HepG2 (cell line): ENCODE results near the gene GALNT16. TPM values are rescaled to one million over a fixed set of nuclear protein-coding genes. Genes with fewer than 3 reads are reported as not detected.

ENCODE experiments used
- ATAC-seq: fragments of 200-7000 bp; cut with Tn5 transposase; 3 replicates; pipeline ENCODE4 v1.9.1; 2020; ENCODE audit warnings: mild to moderate bottlenecking, moderate library complexity
- BruUV-seq: library from RNA; stranded (reverse); fragments of 400-500 nt; replicated peaks from 2 replicates; lab custom pipeline; 2021; lab: Mats Ljungman, UMichigan
- CTCF ChIA-PET: fragments of 300-600 bp; formaldehyde crosslinking; extraction: SDS; loops from one replicate; lab custom pipeline; 2021; ENCODE audit warnings: low total read pairs, inconsistent platforms, low intra/inter-chr PET ratio; lab: Yijun Ruan, JAX
- POLR2A ChIA-PET: fragments of 350-600 bp; sonication (Branson Sonifier 250); formaldehyde crosslinking; loops from one replicate; lab custom pipeline; 2020; ENCODE audit warnings: antibody characterized with exemption, inconsistent platforms; lab: Yijun Ruan, JAX
- DNase-seq: peaks from one replicate; pipeline ENCODE4 v3.0.0-alpha.2; 2015; ENCODE audit warnings: low spot score
- FAIRE-seq: peaks from 3 replicates; lab custom pipeline; 2011; peaks lifted over from hg19 to GRCh38; lab: Jason Lieb, UNC
- H2AFZ ChIP-seq: one replicate; pipeline ENCODE4 v1.6.1; 2011; ENCODE audit warnings: low read length, inconsistent platforms
- H3K27ac ChIP-seq: fragments of 300-600 bp; 3 replicates; pipeline ENCODE4 v1.8.0; 2011; ENCODE audit warnings: mixed run types, mild to moderate bottlenecking, mixed read lengths, low read length, inconsistent platforms; ENCODE audit not compliant: insufficient read depth; ENCODE audit errors: extremely low read length
- H3K27me3 ChIP-seq, 2 experiments: fragments of 200-600 bp in 1 of 2; 2 replicates in 1 of 2; 3 replicates in 1 of 2; pipeline versions ENCODE4 v1.6.0 to v1.8.0; 2011; ENCODE audit warnings: low read length in 2 of 2, mild to moderate bottlenecking in 2 of 2, moderate library complexity in 2 of 2, inconsistent platforms in 1 of 2; ENCODE audit not compliant: insufficient read depth in 2 of 2, control insufficient read depth in 1 of 2
- H3K36me3 ChIP-seq, 2 experiments: fragments of 200-600 bp in 1 of 2; replicated peaks in 1 of 2; 2 replicates in 1 of 2; 3 replicates in 1 of 2; pipeline versions ENCODE4 v1.5.1 to v1.8.0; 2011; ENCODE audit warnings: low read length in 2 of 2, inconsistent platforms in 1 of 2; ENCODE audit not compliant: insufficient read depth in 2 of 2, control insufficient read depth in 1 of 2
- H3K4me1 ChIP-seq: 2 replicates; pipeline ENCODE4 v1.5.1; 2012; ENCODE audit warnings: low read length, inconsistent platforms; ENCODE audit not compliant: insufficient read depth
- H3K4me2 ChIP-seq: 2 replicates; pipeline ENCODE4 v1.6.0; 2011; ENCODE audit warnings: low read depth, low read length, inconsistent platforms
- H3K4me3 ChIP-seq, 3 experiments: fragments of 200-600 bp in 1 of 3; sonication (generic), shearing (Covaris generic) in 1 of 3; replicated peaks in 1 of 3; 2 replicates each; pipeline ENCODE4 v1.5.1; 2011 to 2016; ENCODE audit warnings: low read length in 3 of 3, inconsistent platforms in 2 of 3, low read depth in 2 of 3, mild to moderate bottlenecking in 2 of 3, control low read depth in 1 of 3, mixed read lengths in 1 of 3; ENCODE audit not compliant: insufficient read depth in 1 of 3
- H3K79me2 ChIP-seq: one replicate; pipeline ENCODE4 v1.6.1; 2011; ENCODE audit warnings: low read length, inconsistent platforms; ENCODE audit not compliant: insufficient read depth
- H3K9ac ChIP-seq: 2 replicates; pipeline ENCODE4 v1.6.0; 2011; ENCODE audit warnings: mild to moderate bottlenecking, low read depth, low read length, inconsistent platforms; ENCODE audit not compliant: insufficient read depth
- H3K9me3 ChIP-seq: 2 replicates; pipeline ENCODE4 v1.5.1; 2012; ENCODE audit warnings: mild to moderate bottlenecking, low read length
- H4K20me1 ChIP-seq: 2 replicates; pipeline ENCODE4 v1.6.0; 2011; ENCODE audit warnings: inconsistent platforms, mild to moderate bottlenecking, low read length, moderate library complexity; ENCODE audit not compliant: insufficient read depth
- HOXA5 ChIP-seq: sonication (generic); formaldehyde crosslinking; IDR thresholded peaks from 2 replicates; pipeline ENCODE4 v1.4.0; 2020; ENCODE audit warnings: missing genetic modification reagents
- ISX ChIP-seq: sonication (generic); formaldehyde crosslinking; conservative IDR thresholded peaks from 2 replicates; pipeline ENCODE4 v1.5.0; 2020; ENCODE audit warnings: missing genetic modification reagents
- JUN ChIP-seq: sonication (generic); formaldehyde crosslinking; IDR thresholded peaks from 2 replicates; pipeline ENCODE4 v1.4.0; 2020; ENCODE audit warnings: mild to moderate bottlenecking, missing genetic modification reagents
- MTA1 ChIP-seq: sonication (generic); formaldehyde crosslinking; IDR thresholded peaks from 2 replicates; pipeline ENCODE4 v1.4.0; 2020; ENCODE audit warnings: missing genetic modification reagents, mild to moderate bottlenecking, borderline replicate concordance
- SMC3 ChIP-seq: IDR thresholded peaks from 2 replicates; pipeline ENCODE4 v1.6.1; 2011; ENCODE audit warnings: low read length, improper control_type of control experiment
- TRIM24 ChIP-seq: sonication (generic); formaldehyde crosslinking; IDR thresholded peaks from 2 replicates; pipeline ENCODE4 v1.8.0; 2022; ENCODE audit warnings: mild to moderate bottlenecking, missing genetic modification reagents
- ZFP37 ChIP-seq: sonication (generic); formaldehyde crosslinking; IDR thresholded peaks from 2 replicates; pipeline ENCODE4 v1.4.0; 2020; ENCODE audit warnings: missing genetic modification reagents, borderline replicate concordance
- ZMYM4 ChIP-seq: sonication (generic); formaldehyde crosslinking; IDR thresholded peaks from 2 replicates; pipeline ENCODE4 v1.8.1; 2023; ENCODE audit warnings: mild to moderate bottlenecking, missing genetic modification reagents
- ZNF775 ChIP-seq: sonication (generic); formaldehyde crosslinking; IDR thresholded peaks from 2 replicates; pipeline ENCODE4 v1.4.0; 2020; ENCODE audit warnings: missing genetic modification reagents, mild to moderate bottlenecking, moderate library complexity, borderline replicate concordance
- ZNF83 ChIP-seq: sonication (generic); formaldehyde crosslinking; IDR thresholded peaks from 2 replicates; pipeline ENCODE4 v1.4.0; 2020; ENCODE audit warnings: missing genetic modification reagents, mild to moderate bottlenecking, borderline replicate concordance
- ZSCAN9 ChIP-seq: IDR thresholded peaks from 2 replicates; pipeline ENCODE4 v1.6.1; 2016; ENCODE audit warnings: borderline replicate concordance
- WGBS: methylation state at CpG from one replicate; pipeline ENCODE4 v1.1.6; 2017; ENCODE audit warnings: low lambda C conversion rate; 5-methylcytosine and 5-hydroxymethylcytosine counted together
- in situ Hi-C: cut with HindIII; loops from 2 replicates; pipeline ENCODE4 v1.10.0; 2017; ENCODE audit warnings: low pct_unique_long_range_greater_than_20kb; ENCODE audit not compliant: extremely low pct_ligation_motif_present
- intact Hi-C: fragments of 100-400 bp; cut with micrococcal nuclease; formaldehyde crosslinking; loops from one replicate; pipeline ENCODE4 v1.10.0; 2022; ENCODE audit not compliant: unreplicated experiment
- polyA plus RNA-seq, 8 experiments: library from polyadenylated mRNA; depleted of rRNA in 3 of 8; stranded (reverse) in 7 of 8; unstranded in 1 of 8; fragments of >200 nt; fragmentation: Illumina TruSeq in 4 of 8; extraction: Trizol in 4 of 8; gene quantifications; 2 replicates each; pipeline versions ENCODE4 v1.2.1 to v1.2.3, GENCODE V29; 2011 to 2016; ENCODE audit warnings: low read depth in 4 of 8, missing spikeins in 1 of 8, mixed read lengths in 1 of 8; ENCODE audit not compliant: insufficient read depth in 1 of 8
- total RNA-seq, 5 experiments: library from RNA; depleted of rRNA; stranded (reverse); fragments of >200 nt; fragmentation: Illumina TruSeq; extraction: Trizol; gene quantifications; 2 replicates each; pipeline ENCODE4 v1.2.3, GENCODE V29; 2016; ENCODE audit warnings: low read depth in 1 of 5
- TF ChIP-seq, protein P1 (sequence below): sonication (generic); formaldehyde crosslinking; IDR thresholded peaks from 2 replicates; pipeline ENCODE4 v1.5.0; 2020; ENCODE audit warnings: mild to moderate bottlenecking, missing genetic modification reagents, moderate library complexity
- TF ChIP-seq, protein P2 (sequence below): sonication (generic); formaldehyde crosslinking; IDR thresholded peaks from 2 replicates; pipeline ENCODE4 v1.5.0; 2020; ENCODE audit warnings: missing genetic modification reagents, mild to moderate bottlenecking, borderline replicate concordance
- TF ChIP-seq, protein P3 (sequence below): sonication (generic); formaldehyde crosslinking; IDR thresholded peaks from 2 replicates; pipeline ENCODE4 v1.8.1; 2023; ENCODE audit warnings: mild to moderate bottlenecking, inconsistent platforms, moderate library complexity, missing genetic modification reagents, borderline replicate concordance
- TF ChIP-seq, protein P4 (sequence below): sonication (generic); formaldehyde crosslinking; conservative IDR thresholded peaks from 2 replicates; pipeline ENCODE4 v1.4.0; 2020; ENCODE audit warnings: missing genetic modification reagents
- TF ChIP-seq, protein P5 (sequence below): sonication (generic); formaldehyde crosslinking; IDR thresholded peaks from 2 replicates; pipeline ENCODE4 v1.8.0; 2023; ENCODE audit warnings: mild to moderate bottlenecking, missing genetic modification reagents

The GALNT16 gene
- total and polyA plus RNA-seq, 2 of the 13 experiments (the other 11 are each of a cell fraction or from before 2014, with no cell fraction given): 0.54 to 0.82 TPM

DNA sequence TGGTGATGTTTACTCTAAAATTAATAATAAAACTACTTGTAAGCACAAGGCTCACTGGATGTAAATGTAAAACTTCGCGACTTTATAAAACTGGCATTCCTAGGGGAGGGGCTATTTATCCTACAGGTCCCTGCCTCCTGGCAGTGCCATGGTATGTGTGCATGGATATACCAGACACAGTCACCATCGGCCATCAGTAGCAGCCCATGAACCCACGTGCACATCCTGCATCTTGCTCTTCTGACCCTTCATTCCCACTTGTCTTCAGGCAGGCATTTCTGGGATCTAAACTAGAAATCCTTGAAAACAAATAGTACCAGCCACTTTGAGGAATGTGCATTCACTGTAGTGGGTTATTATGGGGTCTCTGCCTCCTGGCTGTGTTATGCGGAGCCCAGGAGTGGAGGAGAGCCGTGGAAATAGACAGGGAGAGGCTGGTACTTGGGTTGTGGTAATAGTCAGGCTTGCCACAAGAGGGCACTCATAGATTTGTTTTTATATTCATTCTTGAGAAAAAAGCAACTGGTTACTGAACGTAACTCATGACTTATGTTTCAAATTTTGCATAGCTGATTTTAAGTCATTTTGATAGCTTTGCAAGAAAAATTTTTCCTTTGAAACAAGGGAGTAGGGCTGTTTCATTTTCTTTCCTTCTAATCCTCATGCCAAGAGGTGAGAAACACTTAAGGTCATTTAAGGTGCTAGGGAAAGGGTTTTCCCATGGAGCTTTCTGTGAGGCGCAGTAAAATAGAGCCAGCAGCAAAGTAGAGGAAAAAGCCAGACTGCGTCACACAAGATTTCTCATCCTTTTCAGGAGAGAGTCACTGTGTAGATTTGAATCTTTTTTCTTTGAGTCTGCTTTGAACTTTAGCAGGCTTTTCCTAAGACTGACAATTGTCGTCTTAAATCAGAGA is 17.4 kb upstream of the GALNT16 start:
- in situ Hi-C loops (loop anchor here (5.0 kb wide), 1 partner anchor 105 kb away; no protein-coding TSS in a partner anchor), intact Hi-C loops (loop anchor here (1.0 to 5.0 kb wide), 6 partner anchors 46 to 332 kb away; partner anchors contain the start of gene CCDC177)
- no peak overlapping the region for H2AFZ ChIP-seq
- peak; percentile 60 for DNase-seq
- no peak overlapping the region for H3K27ac ChIP-seq
- FAIRE-seq: peak; percentile 83
- H3K4me2 ChIP-seq: no peak overlapping the region
- H3K79me2 ChIP-seq: no peaks in the 10 kb centered on the region
- H3K9ac ChIP-seq: no peak overlapping the region
- no peaks in the 10 kb centered on the region for H4K20me1 ChIP-seq
- peaks cover 4 to 20% of the 10 kb centered on the region in 2 experiments; a peak in 4 of 5 replicates for H3K36me3 ChIP-seq
- ChIA-PET CTCF (interaction anchor here (0.8 to 2.6 kb wide), 5 partner anchors 45 to 234 kb away, joined by 3 to 12 read pairs (median 5); no protein-coding TSS in a partner anchor), POLR2A (no interaction called here)
- ATAC-seq: peak; percentile 77
- H3K9me3 ChIP-seq: no peaks in the 10 kb centered on the region
- BruUV-seq: no TSS peak
- no peaks in the 10 kb centered on the region for H3K4me1 ChIP-seq
- H3K4me3 ChIP-seq: no peak overlapping the region
- WGBS: 81% methylated on average over 10 of the region's 10 CpGs
- no peaks in the 10 kb centered on the region for H3K27me3 ChIP-seq
- TF ChIP-seq JUN (no peak), HOXA5 (no peak), MTA1 (CRISPR knock-in tag) (no peak), SMC3 (peak; percentile 75), ZNF83 (no peak), TRIM24 (CRISPR knock-in tag) (no peak), ZSCAN9 (CRISPR knock-in tag) (no peak), ZMYM4 (CRISPR knock-in tag) (no peak), ZFP37 (CRISPR knock-in tag) (no peak), ISX (CRISPR knock-in tag) (no peak), ZNF775 (no peak)
- TF ChIP-seq, protein P1, sequence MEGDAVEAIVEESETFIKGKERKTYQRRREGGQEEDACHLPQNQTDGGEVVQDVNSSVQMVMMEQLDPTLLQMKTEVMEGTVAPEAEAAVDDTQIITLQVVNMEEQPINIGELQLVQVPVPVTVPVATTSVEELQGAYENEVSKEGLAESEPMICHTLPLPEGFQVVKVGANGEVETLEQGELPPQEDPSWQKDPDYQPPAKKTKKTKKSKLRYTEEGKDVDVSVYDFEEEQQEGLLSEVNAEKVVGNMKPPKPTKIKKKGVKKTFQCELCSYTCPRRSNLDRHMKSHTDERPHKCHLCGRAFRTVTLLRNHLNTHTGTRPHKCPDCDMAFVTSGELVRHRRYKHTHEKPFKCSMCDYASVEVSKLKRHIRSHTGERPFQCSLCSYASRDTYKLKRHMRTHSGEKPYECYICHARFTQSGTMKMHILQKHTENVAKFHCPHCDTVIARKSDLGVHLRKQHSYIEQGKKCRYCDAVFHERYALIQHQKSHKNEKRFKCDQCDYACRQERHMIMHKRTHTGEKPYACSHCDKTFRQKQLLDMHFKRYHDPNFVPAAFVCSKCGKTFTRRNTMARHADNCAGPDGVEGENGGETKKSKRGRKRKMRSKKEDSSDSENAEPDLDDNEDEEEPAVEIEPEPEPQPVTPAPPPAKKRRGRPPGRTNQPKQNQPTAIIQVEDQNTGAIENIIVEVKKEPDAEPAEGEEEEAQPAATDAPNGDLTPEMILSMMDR (CRISPR knock-in tag): peak; percentile 76
- TF ChIP-seq, protein P2, sequence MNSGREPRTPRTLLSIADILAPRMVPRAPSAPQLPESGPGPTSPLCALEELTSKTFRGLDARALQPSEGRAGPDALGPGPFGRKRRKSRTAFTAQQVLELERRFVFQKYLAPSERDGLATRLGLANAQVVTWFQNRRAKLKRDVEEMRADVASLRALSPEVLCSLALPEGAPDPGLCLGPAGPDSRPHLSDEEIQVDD (CRISPR knock-in tag): no peak
- TF ChIP-seq, protein P3, sequence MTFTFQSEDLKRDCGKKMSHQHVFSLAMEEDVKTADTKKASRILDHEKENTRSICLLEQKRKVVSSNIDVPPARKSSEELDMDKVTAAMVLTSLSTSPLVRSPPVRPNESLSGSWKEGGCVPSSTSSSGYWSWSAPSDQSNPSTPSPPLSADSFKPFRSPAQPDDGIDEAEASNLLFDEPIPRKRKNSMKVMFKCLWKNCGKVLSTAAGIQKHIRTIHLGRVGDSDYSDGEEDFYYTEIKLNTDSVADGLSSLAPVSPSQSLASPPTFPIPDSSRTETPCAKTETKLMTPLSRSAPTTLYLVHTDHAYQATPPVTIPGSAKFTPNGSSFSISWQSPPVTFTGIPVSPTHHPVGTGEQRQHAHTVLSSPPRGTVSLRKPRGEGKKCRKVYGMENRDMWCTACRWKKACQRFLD: no peak
- TF ChIP-seq, protein P4, sequence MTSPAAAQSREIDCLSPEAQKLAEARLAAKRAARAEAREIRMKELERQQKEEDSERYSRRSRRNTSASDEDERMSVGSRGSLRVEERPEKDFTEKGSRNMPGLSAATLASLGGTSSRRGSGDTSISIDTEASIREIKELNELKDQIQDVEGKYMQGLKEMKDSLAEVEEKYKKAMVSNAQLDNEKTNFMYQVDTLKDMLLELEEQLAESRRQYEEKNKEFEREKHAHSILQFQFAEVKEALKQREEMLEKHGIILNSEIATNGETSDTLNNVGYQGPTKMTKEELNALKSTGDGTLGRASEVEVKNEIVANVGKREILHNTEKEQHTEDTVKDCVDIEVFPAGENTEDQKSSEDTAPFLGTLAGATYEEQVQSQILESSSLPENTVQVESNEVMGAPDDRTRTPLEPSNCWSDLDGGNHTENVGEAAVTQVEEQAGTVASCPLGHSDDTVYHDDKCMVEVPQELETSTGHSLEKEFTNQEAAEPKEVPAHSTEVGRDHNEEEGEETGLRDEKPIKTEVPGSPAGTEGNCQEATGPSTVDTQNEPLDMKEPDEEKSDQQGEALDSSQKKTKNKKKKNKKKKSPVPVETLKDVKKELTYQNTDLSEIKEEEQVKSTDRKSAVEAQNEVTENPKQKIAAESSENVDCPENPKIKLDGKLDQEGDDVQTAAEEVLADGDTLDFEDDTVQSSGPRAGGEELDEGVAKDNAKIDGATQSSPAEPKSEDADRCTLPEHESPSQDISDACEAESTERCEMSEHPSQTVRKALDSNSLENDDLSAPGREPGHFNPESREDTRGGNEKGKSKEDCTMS (CRISPR knock-in tag): no peak
- TF ChIP-seq, protein P5, sequence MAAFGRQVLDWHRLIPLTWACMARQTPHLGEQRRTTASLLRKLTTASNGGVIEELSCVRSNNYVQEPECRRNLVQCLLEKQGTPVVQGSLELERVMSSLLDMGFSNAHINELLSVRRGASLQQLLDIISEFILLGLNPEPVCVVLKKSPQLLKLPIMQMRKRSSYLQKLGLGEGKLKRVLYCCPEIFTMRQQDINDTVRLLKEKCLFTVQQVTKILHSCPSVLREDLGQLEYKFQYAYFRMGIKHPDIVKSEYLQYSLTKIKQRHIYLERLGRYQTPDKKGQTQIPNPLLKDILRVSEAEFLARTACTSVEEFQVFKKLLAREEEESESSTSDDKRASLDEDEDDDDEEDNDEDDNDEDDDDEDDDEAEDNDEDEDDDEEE: no peak
